Stomach (tissue), 4 donors: ENCODE results near the gene PSMD8.

Experiments used
- CTCF ChIP-seq, 7 experiments: fragments of 450-650 bp in 4 of 7; fragments of 200-600 bp in 3 of 7; sonication (generic) in 3 of 7; IDR thresholded peaks; one replicate each; pipeline ENCODE4 v1.5.1; 2016 to 2019; ENCODE audit warnings: antibody characterized with exemption in 7 of 7, control low read depth in 2 of 7, mild to moderate bottlenecking in 1 of 7
- EP300 ChIP-seq: sonication (generic); formaldehyde crosslinking; IDR thresholded peaks from one replicate; pipeline ENCODE4 v1.6.1; 2017; ENCODE audit warnings: antibody characterized with exemption
- POLR2A ChIP-seq, 4 donors: fragments of 450-650 bp; IDR thresholded peaks; one replicate each; pipeline ENCODE4 v1.6.1; 2016; ENCODE audit warnings: antibody characterized with exemption in 4 of 4, control low read depth in 2 of 4, mild to moderate bottlenecking in 1 of 4, moderate library complexity in 1 of 4
- POLR2AphosphoS5 ChIP-seq, 3 donors: sonication (generic); formaldehyde crosslinking; IDR thresholded peaks; one replicate each; pipeline ENCODE4 v1.6.1; 2016; ENCODE audit warnings: antibody characterized with exemption in 3 of 3

- TF ChIP-seq POLR2A (IDR thresholded peaks at IDR 0.05) = no peak
- TF ChIP-seq CTCF (IDR thresholded peaks at IDR 0.05) = no peak
- no peak for TF ChIP-seq EP300
- no peak for TF ChIP-seq POLR2AphosphoS5 (IDR thresholded peaks at IDR 0.05)
These were observed 46.6 kb downstream of the PSMD8 start for GRCh38 chr19:38420935-38421334.
